H1 (cell line): Measurements from ENCODE around the gene EXOSC10. TPM values are rescaled to one million over a fixed set of nuclear protein-coding genes. Genes with fewer than 3 reads are reported as not detected.
A peak's percentile ranks its signal among the peaks of the same experiment; 100 is the strongest.

Source experiments
- CTCF ChIA-PET: fragments of 300-600 bp; sonication (Branson Sonifier 250); formaldehyde crosslinking; loops from one replicate; lab custom pipeline; 2021; ENCODE audit not compliant: partially characterized antibody; lab: Charles Lee
- POLR2A ChIA-PET: fragments of 300-600 bp; sonication (Branson Sonifier 250); formaldehyde crosslinking; loops from one replicate; lab custom pipeline; 2021; ENCODE audit warnings: inconsistent platforms; ENCODE audit not compliant: partially characterized antibody; lab: Charles Lee
- DNase-seq, 2 experiments: peaks; one replicate each; pipeline versions ENCODE4 v3.0.0 to v3.0.0-alpha.2; 2010 to 2022; ENCODE audit warnings: low spot score in 2 of 2, low read depth in 1 of 2, mixed read lengths in 1 of 2
- FAIRE-seq: peaks from 2 replicates; lab custom pipeline; 2011; peaks lifted over from hg19 to GRCh38; lab: Jason Lieb, UNC
- H2AFZ ChIP-seq: 2 replicates; pipeline ENCODE4 v1.8.1; 2012; ENCODE audit warnings: low read length, inconsistent platforms
- H2AK5ac ChIP-seq: 2 replicates; pipeline ENCODE4 v1.6.1; 2013; ENCODE audit warnings: low read depth, low read length
- H2BK120ac ChIP-seq: replicated peaks from 2 replicates; pipeline ENCODE3; 2013; ENCODE audit warnings: low read depth, low read length, inconsistent platforms
- H2BK12ac ChIP-seq: 2 replicates; pipeline ENCODE4 v1.6.1; 2013; ENCODE audit warnings: low read depth, low read length
- H2BK15ac ChIP-seq: 2 replicates; pipeline ENCODE4 v1.6.1; 2013; ENCODE audit warnings: low read length
- H2BK20ac ChIP-seq: 2 replicates; pipeline ENCODE4 v1.6.1; 2013; ENCODE audit warnings: low read length
- H2BK5ac ChIP-seq: 2 replicates; pipeline ENCODE4 v1.6.1; 2013; ENCODE audit warnings: low read depth, low read length
- H3K14ac ChIP-seq: 2 replicates; pipeline ENCODE4 v1.6.1; 2013; ENCODE audit warnings: inconsistent platforms; ENCODE audit not compliant: insufficient read length
- H3K18ac ChIP-seq: 2 replicates; pipeline ENCODE4 v1.6.1; 2013; ENCODE audit warnings: low read length; ENCODE audit errors: extremely low read depth
- H3K23ac ChIP-seq: 2 replicates; pipeline ENCODE4 v1.6.1; 2013; ENCODE audit warnings: inconsistent platforms; ENCODE audit not compliant: insufficient read length
- H3K23me2 ChIP-seq: 2 replicates; pipeline ENCODE4 v1.6.1; 2013; ENCODE audit warnings: low read depth, low read length
- H3K27ac ChIP-seq: 2 replicates; pipeline ENCODE4 v1.6.1; 2011; ENCODE audit warnings: low read depth, low read length, inconsistent platforms
- H3K27me3 ChIP-seq, 4 experiments: replicated peaks in 1 of 4; 1 replicate in 1 of 4; 2 replicates in 3 of 4; pipeline versions ENCODE4 v1.6.1 to v1.8.1; 2011 to 2013; ENCODE audit warnings: low read length in 3 of 4, mild to moderate bottlenecking in 3 of 4, inconsistent platforms in 2 of 4, mixed read lengths in 2 of 4, moderate library complexity in 1 of 4; ENCODE audit not compliant: control insufficient read depth in 3 of 4, insufficient read depth in 3 of 4; ENCODE audit errors: extremely low read depth in 1 of 4
- H3K36me3 ChIP-seq, 4 experiments: 2 replicates each; pipeline versions ENCODE4 v1.6.1 to v1.8.1; 2011 to 2013; ENCODE audit warnings: mild to moderate bottlenecking in 4 of 4, low read length in 3 of 4, moderate library complexity in 2 of 4, control low read depth in 1 of 4, inconsistent platforms in 1 of 4; ENCODE audit not compliant: insufficient read depth in 4 of 4, control insufficient read depth in 2 of 4
- H3K4ac ChIP-seq: replicated peaks from 2 replicates; pipeline ENCODE3; 2013; ENCODE audit warnings: low read length, low read depth, mixed read lengths, inconsistent platforms; ENCODE audit not compliant: insufficient read length
- H3K4me1 ChIP-seq, 4 experiments: replicated peaks in 1 of 4; 1 replicate in 1 of 4; 2 replicates in 3 of 4; pipeline versions ENCODE4 v1.6.1 to v1.8.1; 2011 to 2013; ENCODE audit warnings: low read length in 3 of 4, inconsistent platforms in 2 of 4, mixed read lengths in 1 of 4; ENCODE audit not compliant: insufficient read depth in 4 of 4, control insufficient read depth in 3 of 4
- H3K4me2 ChIP-seq, 2 experiments: 2 replicates each; pipeline versions ENCODE4 v1.6.1 to v1.8.1; 2011 to 2013; ENCODE audit warnings: low read depth in 2 of 2, low read length in 2 of 2, control low read depth in 1 of 2, inconsistent platforms in 1 of 2, mild to moderate bottlenecking in 1 of 2; ENCODE audit not compliant: insufficient read depth in 1 of 2
- H3K4me3 ChIP-seq, 4 experiments: fragments of 200-600, 300-600 bp in 1 of 4; sonication (generic), shearing (Covaris generic), sonication (Bioruptor Twin) in 1 of 4; 2 replicates each; pipeline versions ENCODE4 v1.5.1 to v1.8.1; 2011 to 2016; ENCODE audit warnings: low read length in 4 of 4, low read depth in 3 of 4, control low read depth in 2 of 4, inconsistent platforms in 2 of 4, mild to moderate bottlenecking in 2 of 4, mixed read lengths in 1 of 4, moderate library complexity in 1 of 4; ENCODE audit not compliant: insufficient read depth in 2 of 4; ENCODE audit errors: extremely low read depth in 1 of 4
- H3K56ac ChIP-seq: replicated peaks from 2 replicates; pipeline ENCODE3; 2013; ENCODE audit warnings: low read depth, mild to moderate bottlenecking, mixed read lengths, low read length, inconsistent platforms; ENCODE audit not compliant: insufficient read length
- H3K79me1 ChIP-seq: 2 replicates; pipeline ENCODE4 v1.6.1; 2013; ENCODE audit warnings: low read depth, low read length, control low read depth
- H3K79me2 ChIP-seq, 2 experiments: 2 replicates each; pipeline versions ENCODE4 v1.6.1 to v1.8.1; 2012 to 2013; ENCODE audit warnings: low read length in 2 of 2, mild to moderate bottlenecking in 2 of 2, inconsistent platforms in 1 of 2; ENCODE audit not compliant: insufficient read depth in 2 of 2, control insufficient read depth in 1 of 2
- H3K9ac ChIP-seq, 4 experiments: replicated peaks in 1 of 4; 1 replicate in 1 of 4; 2 replicates in 3 of 4; pipeline versions ENCODE4 v1.6.1 to v1.8.1; 2011 to 2013; ENCODE audit warnings: low read depth in 3 of 4, low read length in 3 of 4, control low read depth in 2 of 4, mild to moderate bottlenecking in 2 of 4, moderate library complexity in 2 of 4, inconsistent platforms in 1 of 4; ENCODE audit errors: extremely low read depth in 1 of 4
- H3K9me3 ChIP-seq, 2 experiments: 2 replicates each; pipeline versions ENCODE4 v1.6.1 to v1.8.1; 2012 to 2013; ENCODE audit warnings: mild to moderate bottlenecking in 2 of 2, moderate library complexity in 2 of 2, control low read depth in 1 of 2, inconsistent platforms in 1 of 2, low read depth in 1 of 2, low read length in 1 of 2, mixed read lengths in 1 of 2; ENCODE audit not compliant: insufficient read depth in 2 of 2
- H4K20me1 ChIP-seq, 2 experiments: replicated peaks in 1 of 2; 2 replicates each; pipeline versions ENCODE3 to v1.8.1; 2011 to 2013; ENCODE audit warnings: inconsistent platforms in 2 of 2, low read length in 2 of 2, mild to moderate bottlenecking in 1 of 2; ENCODE audit not compliant: insufficient read depth in 2 of 2, control insufficient read depth in 1 of 2
- H4K5ac ChIP-seq: 2 replicates; pipeline ENCODE4 v1.6.1; 2013; ENCODE audit warnings: low read length, low read depth, mixed read lengths, inconsistent platforms; ENCODE audit not compliant: insufficient read length
- H4K8ac ChIP-seq: 2 replicates; pipeline ENCODE4 v1.8.0; 2013; ENCODE audit warnings: mild to moderate bottlenecking, moderate library complexity, low read length, inconsistent platforms; ENCODE audit not compliant: insufficient read depth; ENCODE audit errors: extremely low read depth
- H4K91ac ChIP-seq: replicated peaks from 2 replicates; pipeline ENCODE3; 2013; ENCODE audit warnings: low read length, mixed read lengths, inconsistent platforms; ENCODE audit not compliant: insufficient read length
- ASH2L ChIP-seq: fragments of 200-600, 300-600 bp; sonication (generic); IDR thresholded peaks from one replicate; pipeline ENCODE4 v1.7.1; 2017; ENCODE audit warnings: low read length
- POLR2A ChIP-seq, 2 experiments: IDR thresholded peaks; 1 replicate in 1 of 2; 2 replicates in 1 of 2; pipeline ENCODE4 v1.6.1; 2011; ENCODE audit warnings: low read depth in 2 of 2, low read length in 2 of 2, mild to moderate bottlenecking in 2 of 2; ENCODE audit errors: control extremely low read depth in 1 of 2
- whole genome bisulfite sequencing, 2 experiments: shearing (Covaris generic) in 1 of 2; methylation state at CpG; one replicate each; pipeline versions ENCODE4 v1.1.6 to v1.1.7; 2013 to 2015; ENCODE audit warnings: low lambda C conversion rate in 2 of 2, mixed read lengths in 2 of 2, inconsistent platforms in 1 of 2, low coverage in 1 of 2, missing lambda C conversion rate in 1 of 2; ENCODE audit not compliant: insufficient replicate concordance in 2 of 2, insufficient coverage in 1 of 2, insufficient read length in 1 of 2; ENCODE audit errors: extremely low coverage in 1 of 2, missing lambda C conversion rate in 1 of 2; 5-methylcytosine and 5-hydroxymethylcytosine counted together
- polyA plus RNA-seq, 7 experiments: library from polyadenylated mRNA; depleted of rRNA in 3 of 7; stranded (reverse) in 5 of 7; unstranded in 2 of 7; fragments of >200 nt in 5 of 7; fragments of 200-250 nt in 2 of 7; gene quantifications; 1 replicate in 5 of 7; 2 replicates in 1 of 7; 4 replicates in 1 of 7; pipeline versions ENCODE4 v1.2.1 to v1.2.3, GENCODE V29; 2011 to 2013; ENCODE audit warnings: missing spikeins in 2 of 7, mixed read lengths in 2 of 7
- total RNA-seq: library from RNA; stranded (reverse); fragmentation: NEBNext Ultra II Directional; extraction: Animal tissue kit (Norgen Biotek cat#: 25700); gene quantifications from 2 replicates; pipeline ENCODE4 v1.2.1, GENCODE V29; 2021

The EXOSC10 gene
- total and polyA plus RNA-seq, 2 of the 8 experiments (the other 6 are each of a cell fraction or from before 2014, with no cell fraction given), result 57.9 to 86.1 TPM

- Histone ChIP-seq H3K79me1 (no peaks in the 10 kb centered on the region; the same call in 1 of the 2 replicates), H3K27me3 (no peaks in the 10 kb centered on the region), H3K9me3 (no peaks in the 10 kb centered on the region; a peak in 1 of 4 replicates), H3K23ac (no peak overlapping the region), H3K9ac (no peak overlapping the region), H4K5ac (no peak overlapping the region), H2BK12ac (no peak overlapping the region), H3K14ac (no peak overlapping the region), H3K79me2 (peaks cover 0 to under 1% of the 10 kb centered on the region in 2 experiments; a peak in 1 of 4 replicates), H4K8ac (no peak overlapping the region; the same call in 1 of the 2 replicates), H3K4me3 (no peak overlapping the region), H2BK5ac (no peak overlapping the region), H3K4ac (no peak overlapping the region), H3K4me1 (no peaks in the 10 kb centered on the region; a peak in 1 of 7 replicates), H2BK20ac (no peak overlapping the region), H4K91ac (no peak overlapping the region), H4K20me1 (peaks cover 3 to 10% of the 10 kb centered on the region in 2 experiments), H3K27ac (no peak overlapping the region), H2AK5ac (no peak overlapping the region), H3K4me2 (no peak overlapping the region), H3K56ac (no peak overlapping the region), H2BK15ac (no peak overlapping the region), H3K36me3 (peaks cover 22 to 79% (median 52%) of the 10 kb centered on the region in 4 experiments), H3K23me2 (no peaks in the 10 kb centered on the region), H3K18ac (no peak overlapping the region), H2BK120ac (no peak overlapping the region), H2AFZ (no peak overlapping the region)
- DNase-seq, result no peak
- WGBS, 2 experiments, result 85% methylated on average over 3 of the region's 3 CpGs; no CpG with 5 or more reads in 1 of the 2 experiments
- TF ChIP-seq POLR2A (IDR thresholded peaks at IDR 0.05; ENCODE audit: control extremely low read depth in 1 of 2, low read depth in 2 of 2, low read length in 2 of 2), result peak in 1 of 2 experiments; percentile 36; a peak in 1 of 3 replicates
- no peak for TF ChIP-seq ASH2L
- no peak for FAIRE-seq
- ChIA-PET POLR2A (interaction anchor here (1.0 to 2.8 kb wide), 3 partner anchors 9 to 101 kb away, joined by 3 to 18 read pairs (median 9); partner anchors contain the start of gene TARDBP), CTCF (interaction anchor here (0.8 to 1.2 kb wide), 2 partner anchors 13 to 20 kb away, joined by 3 to 4 read pairs; no protein-coding TSS in a partner anchor)
Observed at GRCh38 chr1:11024154-11024873, 75.4 kb downstream of the EXOSC10 start.
